OCI-LY3 (cell line): ENCODE data around the gene NFATC3.

Source experiments
- CTCF ChIP-seq: fragments of 200-600, 300-600 bp; sonication (generic); IDR thresholded peaks from 2 replicates; pipeline ENCODE4 v1.5.1; 2014; ENCODE audit warnings: antibody characterized with exemption, low read length, low read depth
- EZH2phosphoT487 ChIP-seq: fragments of 200-600 bp; shearing (Covaris generic); IDR thresholded peaks from 2 replicates; pipeline ENCODE4 v1.6.1; 2018; ENCODE audit warnings: antibody characterized with exemption, mixed run types, low read depth

- TF ChIP-seq CTCF, result no peak
- TF ChIP-seq EZH2phosphoT487, result no peak
Observed at GRCh38 chr16:68047987-68048386, 37.2 kb upstream of the NFATC3 start.
